Naive thymus-derived CD4-positive, alpha-beta T cell (primary cell): ENCODE results near the gene TAS2R4. TPM values are rescaled to one million over a fixed set of nuclear protein-coding genes. Genes with fewer than 3 reads are reported as not detected.
A peak's percentile ranks its signal among the peaks of the same experiment; 100 is the strongest.

Source experiments
- ATAC-seq: fragments of 150-1000 bp; cut with Tn5 transposase; 2 replicates; pipeline ENCODE4 v1.10.0; 2021; ENCODE audit warnings: mild to moderate bottlenecking, moderate library complexity
- CTCF ChIA-PET: fragments of 350-600 bp; sonication (Branson Sonifier 250); formaldehyde crosslinking; loops from one replicate; lab custom pipeline; 2021; ENCODE audit warnings: antibody characterized with exemption; lab: Charles Lee
- POLR2A ChIA-PET: fragments of 350-600 bp; sonication (Branson Sonifier 250); formaldehyde crosslinking; loops from one replicate; lab custom pipeline; 2021; ENCODE audit warnings: antibody characterized with exemption, inconsistent platforms; lab: Charles Lee
- DNase-seq, 9 donors: peaks; one replicate each; pipeline versions ENCODE4 v3.0.0 to v3.0.0-alpha.2; 2020 to 2022; ENCODE audit warnings: mixed read lengths in 1 of 9
- H3K27ac ChIP-seq: one replicate; pipeline ENCODE4 v1.7.0; 2013; ENCODE audit warnings: mild to moderate bottlenecking, low read depth, low read length, moderate library complexity
- H3K27me3 ChIP-seq, 2 donors: one replicate each; pipeline ENCODE4 v1.7.0; 2013; ENCODE audit warnings: low read length in 2 of 2, mild to moderate bottlenecking in 2 of 2, moderate library complexity in 2 of 2; ENCODE audit not compliant: control insufficient read depth in 2 of 2, insufficient read depth in 2 of 2
- H3K36me3 ChIP-seq, 3 experiments: 1 replicate in 2 of 3; 2 replicates in 1 of 3; pipeline ENCODE4 v1.7.0; 2013; ENCODE audit warnings: low read length in 3 of 3, mild to moderate bottlenecking in 3 of 3, moderate library complexity in 1 of 3; ENCODE audit not compliant: insufficient read depth in 3 of 3, control insufficient read depth in 2 of 3
- H3K4me1 ChIP-seq, 2 donors: one replicate each; pipeline ENCODE4 v1.7.0; 2013; ENCODE audit warnings: low read length in 2 of 2, mild to moderate bottlenecking in 2 of 2, moderate library complexity in 1 of 2; ENCODE audit not compliant: control insufficient read depth in 2 of 2, insufficient read depth in 2 of 2
- H3K4me3 ChIP-seq: 2 replicates; pipeline ENCODE4 v1.7.0; 2013; ENCODE audit warnings: mild to moderate bottlenecking, low read length
- H3K9me3 ChIP-seq, 3 experiments: 1 replicate in 2 of 3; 2 replicates in 1 of 3; pipeline ENCODE4 v1.7.0; 2013; ENCODE audit warnings: low read length in 3 of 3; ENCODE audit not compliant: control insufficient read depth in 2 of 3
- H3K27ac Mint-ChIP-seq, 9 donors: one replicate each; pipeline ENCODE4 v1.8.0; 2020 to 2022; ENCODE audit warnings: mixed read lengths in 9 of 9, mild to moderate bottlenecking in 8 of 9, moderate library complexity in 5 of 9, inconsistent platforms in 2 of 9
- H3K27me3 Mint-ChIP-seq, 5 donors: one replicate each; pipeline ENCODE4 v1.8.0; 2021 to 2022; ENCODE audit warnings: mixed read lengths in 5 of 5, mild to moderate bottlenecking in 1 of 5
- H3K36me3 Mint-ChIP-seq, 5 donors: one replicate each; pipeline ENCODE4 v1.8.0; 2020 to 2022; ENCODE audit warnings: mixed read lengths in 5 of 5, mild to moderate bottlenecking in 3 of 5, inconsistent platforms in 1 of 5
- H3K4me1 Mint-ChIP-seq, 7 donors: one replicate each; pipeline ENCODE4 v1.8.0; 2020 to 2022; ENCODE audit warnings: mixed read lengths in 7 of 7, mild to moderate bottlenecking in 3 of 7, inconsistent platforms in 1 of 7
- H3K4me3 Mint-ChIP-seq, 10 donors: one replicate each; pipeline ENCODE4 v1.8.0; 2020 to 2022; ENCODE audit warnings: mild to moderate bottlenecking in 10 of 10, mixed read lengths in 10 of 10, moderate library complexity in 6 of 10, inconsistent platforms in 2 of 10
- H3K9me3 Mint-ChIP-seq, 11 donors: one replicate each; pipeline ENCODE4 v1.8.0; 2020 to 2022; ENCODE audit warnings: mixed read lengths in 11 of 11, mild to moderate bottlenecking in 4 of 11, inconsistent platforms in 1 of 11, moderate library complexity in 1 of 11
- intact Hi-C, 2 donors: fragments of 100-400 bp; cut with micrococcal nuclease; formaldehyde crosslinking; loops; one replicate each; pipeline ENCODE4 v1.15.1; 2023
- polyA plus RNA-seq, 2 donors: library from polyadenylated mRNA; unstranded; fragments of 300-500 nt; fragmentation: Illumina TruSeq; gene quantifications; one replicate each; pipeline ENCODE4 v1.2.3, GENCODE V29; 2021
- total RNA-seq, 6 experiments: library from RNA in 5 of 6; stranded (reverse) in 5 of 6; gene quantifications; 1 replicate in 5 of 6; 2 replicates in 1 of 6; pipeline ENCODE4 v1.2.3 and lab custom pipeline; 2021 to 2026

The TAS2R4 gene, protein sequence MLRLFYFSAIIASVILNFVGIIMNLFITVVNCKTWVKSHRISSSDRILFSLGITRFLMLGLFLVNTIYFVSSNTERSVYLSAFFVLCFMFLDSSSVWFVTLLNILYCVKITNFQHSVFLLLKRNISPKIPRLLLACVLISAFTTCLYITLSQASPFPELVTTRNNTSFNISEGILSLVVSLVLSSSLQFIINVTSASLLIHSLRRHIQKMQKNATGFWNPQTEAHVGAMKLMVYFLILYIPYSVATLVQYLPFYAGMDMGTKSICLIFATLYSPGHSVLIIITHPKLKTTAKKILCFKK
- 1 to 10 TPM in 4 of 5 experiments, under 1 TPM in 1; 0.83 to 6.3 (median 1.5) TPM for total RNA-seq
- not detected for polyA plus RNA-seq
- 1.6 reads per million, percentile 5 among the genes with 10 or more reads in this experiment for total RNA-seq (lab: John Stamatoyannopoulos, UW)

DNA sequence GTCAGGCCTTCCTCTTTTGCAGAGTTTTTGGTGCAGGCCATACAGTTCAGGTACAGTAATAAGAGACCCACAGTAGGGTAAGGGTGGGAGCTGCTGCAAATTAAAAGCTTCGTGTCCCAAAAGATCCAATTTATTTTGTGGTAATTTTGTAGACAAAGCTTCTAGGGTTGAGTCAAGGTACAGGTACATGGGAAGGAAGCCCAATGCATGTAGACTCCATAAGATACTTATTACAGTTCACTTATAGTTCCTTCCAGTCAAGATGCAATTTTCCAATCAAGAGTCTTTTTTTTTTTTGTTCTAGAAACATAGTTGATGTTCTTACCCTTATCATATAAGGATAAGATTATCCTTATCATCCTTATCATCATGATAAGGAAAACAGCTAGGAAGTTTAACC lies at the start of gene TAS2R4:
TAS2R4 (plus strand) TSS at position 301 of the 400 bp plus-strand sequence. CDS start 1,815 bp downstream, outside the sequence.
- Mint-ChIP-seq H3K4me3 (no peak within 1 kb of the TSS), H3K4me1 (peaks cover 0 to 18% (median 5%) of the 10 kb centered on the region in 7 donors), H3K36me3 (peaks cover 12 to 71% (median 48%) of the 10 kb centered on the region in 5 donors), H3K9me3 (peaks cover 0 to 3% (median 0%) of the 10 kb centered on the region in 11 donors), H3K27me3 (no peaks in the 10 kb centered on the region), H3K27ac (no peak within 1 kb of the TSS)
- no peaks in the 10 kb centered on the region for H3K27me3 ChIP-seq
- peaks cover 0 to 27% (median 0%) of the 10 kb centered on the region in 3 experiments for H3K36me3 ChIP-seq
- no peaks in the 10 kb centered on the region for H3K9me3 ChIP-seq
- intact Hi-C loops, result no loop called here
- no peak within 1 kb of the TSS for H3K4me3 ChIP-seq
- no peak for ATAC-seq
- H3K27ac ChIP-seq, result no peak within 1 kb of the TSS
- no peak for DNase-seq
- ChIA-PET POLR2A (no interaction called here), CTCF (no interaction called here)
- H3K4me1 ChIP-seq, result no peaks in the 10 kb centered on the region

DNA sequence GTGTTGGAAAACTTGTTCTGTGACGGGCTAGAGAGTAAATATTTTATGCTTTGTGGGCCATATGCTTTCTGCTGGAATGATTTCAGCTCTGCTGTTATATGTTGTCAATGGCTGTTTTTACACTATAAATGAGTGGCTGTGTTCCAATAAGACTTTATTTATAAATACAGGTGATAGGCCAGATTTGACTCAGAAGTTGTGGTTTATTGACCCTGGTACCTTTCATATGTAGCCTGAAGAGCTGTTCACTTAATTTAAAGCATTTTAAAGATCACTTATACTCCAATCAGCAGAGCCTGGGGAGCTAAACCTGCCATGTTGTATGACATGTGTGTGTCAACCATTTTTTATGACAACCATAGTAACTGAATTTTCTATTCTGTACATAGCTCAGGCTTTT lies 47.5 kb upstream of the TAS2R4 start:
- Histone ChIP-seq H3K36me3 (peaks cover 0 to 3% (median 0%) of the 10 kb centered on the region in 3 experiments), H3K27ac (no peak overlapping the region), H3K9me3 (no peaks in the 10 kb centered on the region), H3K4me3 (no peak overlapping the region), H3K27me3 (no peaks in the 10 kb centered on the region), H3K4me1 (no peaks in the 10 kb centered on the region)
- ATAC-seq (no peak), DNase-seq (no peak)
- intact Hi-C loops, result no loop called here
- Mint-ChIP-seq H3K36me3 (peaks cover 0 to 10% (median 1%) of the 10 kb centered on the region in 5 donors), H3K4me3 (no peak overlapping the region), H3K4me1 (no peaks in the 10 kb centered on the region), H3K27me3 (no peaks in the 10 kb centered on the region), H3K9me3 (no peaks in the 10 kb centered on the region), H3K27ac (no peak overlapping the region)
- ChIA-PET POLR2A (no interaction called here), CTCF (no interaction called here)

DNA sequence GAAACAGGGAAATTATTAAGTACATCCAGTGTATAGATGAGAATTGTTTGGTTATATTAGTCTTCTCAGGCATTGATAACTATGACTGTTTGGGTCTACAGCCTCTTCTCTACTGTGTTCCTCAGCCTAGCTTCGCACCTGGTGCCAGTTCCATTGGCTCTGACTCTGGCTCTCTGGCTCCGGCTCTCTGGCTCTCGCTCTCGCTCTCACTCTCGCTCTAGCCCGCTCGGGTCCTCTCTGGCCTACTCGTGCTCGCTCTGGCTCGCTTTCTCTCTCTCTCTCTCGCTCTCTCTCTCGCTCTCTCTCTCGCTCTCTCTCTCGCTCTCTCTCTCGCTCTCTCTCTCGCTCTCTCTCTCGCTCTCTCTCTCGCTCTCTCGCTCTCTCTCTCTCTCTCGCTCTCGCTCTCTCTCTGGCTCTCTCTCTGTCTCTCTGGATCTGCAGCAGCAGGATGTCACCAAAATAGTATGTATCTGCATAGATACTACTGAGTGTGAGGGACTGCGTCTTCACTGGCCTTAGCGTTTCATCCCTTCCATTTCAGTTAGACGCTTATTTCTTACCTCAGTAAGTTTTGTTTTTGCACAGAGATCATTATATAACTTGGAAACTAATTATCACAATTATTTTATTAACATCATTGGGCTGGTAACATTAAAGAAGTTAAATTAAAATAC lies 44.9 kb upstream of the TAS2R4 start:
- Mint-ChIP-seq H3K36me3 (no peaks in the 10 kb centered on the region), H3K4me3 (peak overlapping the region in 1 of 10 donors; percentile 22), H3K27me3 (no peaks in the 10 kb centered on the region), H3K4me1 (peaks cover 0 to 6% (median under 1%) of the 10 kb centered on the region in 7 donors), H3K9me3 (no peaks in the 10 kb centered on the region), H3K27ac (peak overlapping the region in 1 of 9 donors; percentile 65)
- Histone ChIP-seq H3K27me3 (no peaks in the 10 kb centered on the region), H3K4me3 (no peak overlapping the region), H3K9me3 (no peaks in the 10 kb centered on the region), H3K4me1 (peaks cover 0 to under 1% of the 10 kb centered on the region in 2 donors), H3K27ac (no peak overlapping the region), H3K36me3 (no peaks in the 10 kb centered on the region)
- ATAC-seq, result no peak
- ChIA-PET CTCF (no interaction called here), POLR2A (no interaction called here)
- DNase-seq, result no peak
- intact Hi-C loops, result no loop called here

DNA sequence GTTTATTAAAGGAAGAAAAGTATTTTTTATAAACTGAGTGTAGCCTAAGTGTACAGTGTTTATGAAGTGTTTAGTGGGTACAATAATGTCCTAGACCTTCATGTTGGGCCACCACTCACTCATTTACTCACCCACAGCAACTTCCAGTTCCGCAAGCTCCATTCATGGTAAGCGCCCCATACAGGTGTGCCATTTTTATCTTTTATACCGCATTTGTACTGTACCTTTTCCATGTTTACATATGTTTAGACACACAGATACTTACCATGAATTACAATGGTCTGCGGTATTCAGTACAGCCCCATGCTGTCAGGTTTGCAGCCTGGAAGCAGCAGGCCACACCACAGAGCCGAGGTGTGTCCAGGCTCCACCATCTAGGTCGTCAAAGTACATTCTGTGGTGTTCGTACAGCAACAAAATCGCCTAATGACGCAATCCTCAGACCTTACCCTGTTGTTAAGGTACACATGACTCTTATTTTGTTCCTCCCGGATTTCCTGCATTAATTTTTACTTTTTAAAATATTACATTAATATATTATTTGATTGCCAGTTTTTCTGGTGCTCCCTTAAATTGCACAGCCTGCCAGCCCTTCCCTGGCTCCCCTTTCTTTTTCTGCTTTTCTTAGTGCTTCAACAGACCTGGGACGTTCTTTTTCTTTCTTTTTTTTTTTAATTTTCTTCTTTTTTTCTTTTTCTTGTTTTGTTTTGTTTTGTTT lies 39.2 kb upstream of the TAS2R4 start:
- ChIA-PET CTCF (interaction anchor here (0.7 to 2.8 kb wide), 13 partner anchors 11 to 85 kb away, joined by 3 to 31 read pairs (median 4); partner anchors contain the start of gene DENND11), POLR2A (interaction anchor here (0.6 to 5.7 kb wide), 11 partner anchors 22 to 1315 kb away, joined by 3 to 59 read pairs (median 5); partner anchors contain the start of genes AGK, DENND11 and MRPS33)
- intact Hi-C loops, result loop anchor here in 1 of 2 donors (5.0 kb wide), 1 partner anchor 1065 kb away; the partner anchor contains the start of gene ADCK2
- Histone ChIP-seq H3K4me3 (peak overlapping the region; percentile 84), H3K27ac (peak overlapping the region; percentile 77), H3K4me1 (peaks cover 21 to 22% of the 10 kb centered on the region in 2 donors), H3K36me3 (peaks cover 0 to 20% (median 10%) of the 10 kb centered on the region in 3 experiments), H3K9me3 (no peaks in the 10 kb centered on the region), H3K27me3 (no peaks in the 10 kb centered on the region)
- H3K4me1 Mint-ChIP-seq, result peaks cover 18 to 58% (median 51%) of the 10 kb centered on the region in 7 donors
- H3K27ac Mint-ChIP-seq, result peak overlapping the region; percentile 95 to 99 (median 98)
- ATAC-seq (no peak), DNase-seq (peak in 7 of 9 donors; percentile 11 to 41 (median 28))
- H3K4me3 Mint-ChIP-seq, result peak overlapping the region; percentile 92 to 100 (median 98)
- no peaks in the 10 kb centered on the region for H3K27me3 Mint-ChIP-seq
- H3K36me3 Mint-ChIP-seq, result peaks cover 9 to 18% (median 14%) of the 10 kb centered on the region in 5 donors
- H3K9me3 Mint-ChIP-seq, result peaks cover 0 to 2% (median 0%) of the 10 kb centered on the region in 11 donors

DNA sequence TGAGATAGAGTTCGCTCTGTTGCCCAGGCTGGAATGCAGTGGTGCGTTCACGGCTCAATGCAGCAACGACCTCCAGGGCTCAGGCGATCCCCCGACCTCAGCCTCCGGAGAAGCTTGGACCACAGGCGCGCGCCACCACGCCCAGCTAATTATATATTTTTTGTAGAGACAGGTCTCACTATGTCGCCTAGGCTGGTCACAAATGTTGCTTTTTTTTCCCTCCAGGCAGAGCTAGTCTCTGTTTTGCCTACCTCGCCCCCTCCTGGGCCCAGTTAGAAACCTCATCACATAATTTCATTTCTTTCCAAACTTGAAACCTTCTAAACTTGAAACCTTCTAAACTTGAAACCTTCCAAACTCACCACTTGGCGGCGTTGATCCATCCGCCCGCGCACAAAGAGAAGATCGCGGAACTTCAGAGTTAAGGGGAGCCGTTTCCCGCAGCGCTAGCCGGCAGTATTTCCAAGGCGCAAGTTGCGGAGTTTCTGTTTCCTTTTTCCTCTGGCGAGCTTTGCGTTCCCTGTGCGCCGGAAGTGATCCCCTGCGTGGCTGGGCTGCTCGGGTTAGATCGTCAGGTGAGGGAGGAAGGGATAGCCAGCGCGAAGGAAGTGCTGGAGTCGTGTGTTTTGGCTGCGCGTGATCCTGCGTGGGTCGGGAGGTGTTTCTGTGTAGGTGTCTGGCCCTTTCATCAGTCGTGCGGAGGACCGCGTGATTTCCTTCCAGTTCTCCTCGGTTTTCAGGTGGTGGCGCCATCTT lies 38.5 kb upstream of the TAS2R4 start, which contains the start of gene SSBP1:
SSBP1 (plus strand) TSS at position 523 of the 756 bp plus-strand sequence. CDS start 809 bp downstream, outside the sequence.
- DNase-seq (peak; percentile 72 to 95 (median 93)), ATAC-seq (peak; percentile 94)
- H3K4me1 Mint-ChIP-seq, result peaks cover 18 to 63% (median 56%) of the 10 kb centered on the region in 7 donors
- H3K9me3 ChIP-seq, result no peaks in the 10 kb centered on the region
- peaks cover 12 to 23% (median 17%) of the 10 kb centered on the region in 5 donors for H3K36me3 Mint-ChIP-seq
- H3K27ac Mint-ChIP-seq, result peak within 1 kb of the TSS; percentile 95 to 99 (median 98)
- H3K36me3 ChIP-seq, result peaks cover 0 to 27% (median 10%) of the 10 kb centered on the region in 3 experiments
- peak within 1 kb of the TSS; percentile 77 for H3K27ac ChIP-seq
- no peaks in the 10 kb centered on the region for H3K27me3 Mint-ChIP-seq
- peak within 1 kb of the TSS; percentile 92 to 100 (median 98) for H3K4me3 Mint-ChIP-seq
- peaks cover 0 to 2% (median 0%) of the 10 kb centered on the region in 11 donors for H3K9me3 Mint-ChIP-seq
- no peaks in the 10 kb centered on the region for H3K27me3 ChIP-seq
- intact Hi-C loops, result loop anchor here (1.0 to 5.0 kb wide), 19 partner anchors 14 to 1550 kb away; partner anchors contain the start of genes AGK (in 2 of the 2), BRAF (in 2 of the 2), MKRN1 (in 2 of the 2) and MRPS33 (in 2 of the 2)
- POLR2A ChIA-PET, result interaction anchor here (0.6 to 5.7 kb wide), 16 partner anchors 16 to 1512 kb away, joined by 3 to 59 read pairs (median 4); partner anchors contain the start of genes AGK, DENND11 and MRPS33
- peaks cover 21 to 22% of the 10 kb centered on the region in 2 donors for H3K4me1 ChIP-seq
- peak within 1 kb of the TSS; percentile 84 for H3K4me3 ChIP-seq
- CTCF ChIA-PET, result interaction anchor here (0.6 to 2.8 kb wide), 12 partner anchors 12 to 88 kb away, joined by 3 to 31 read pairs (median 4); partner anchors contain the start of gene DENND11
